ENCODE results near the gene RPS16. TPM values are rescaled to one million over a fixed set of nuclear protein-coding genes. Genes with fewer than 3 reads are reported as not detected.

The RPS16 gene
- total RNA-seq, 1 donor: 148 TPM

GRCh38 chr19:39434123-39435076 is 1.3 kb downstream of the RPS16 start:
- DNase-seq (ENCODE audit: low read depth): no peak
- no peak for TF ChIP-seq CTCF (IDR thresholded peaks at IDR 0.05; ENCODE audit: insufficient read depth, low read length)

DNA sequence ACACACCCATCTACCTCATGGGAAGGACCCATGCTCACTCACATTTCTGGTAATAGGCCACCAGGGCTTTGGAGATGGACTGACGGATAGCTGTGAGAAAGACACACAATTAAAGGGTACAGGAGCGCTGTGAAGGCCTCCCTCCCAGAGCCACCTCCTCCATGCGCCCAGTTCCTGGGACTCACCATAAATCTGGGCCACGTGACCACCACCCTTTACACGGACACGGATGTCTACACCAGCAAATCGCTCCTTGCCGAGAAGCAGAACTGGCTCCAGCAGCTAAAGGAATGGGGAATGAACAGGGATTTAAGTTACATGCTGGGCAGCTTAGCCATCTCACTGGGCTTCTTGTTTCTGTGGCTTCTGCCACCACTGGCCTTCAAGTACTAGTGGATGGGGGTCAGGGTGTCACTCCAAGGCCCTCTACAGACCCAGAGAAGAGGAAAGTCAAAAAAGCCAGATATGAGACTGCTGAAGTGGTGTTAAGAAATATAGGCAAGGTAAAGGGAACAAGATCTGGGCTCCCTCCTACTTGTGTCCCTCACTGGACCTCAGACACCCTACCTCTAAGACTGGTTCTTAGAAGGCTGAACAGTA is 2.2 kb downstream of the RPS16 start:
- no peak overlapping the region for H3K4me3 ChIP-seq (ENCODE audit: low read depth, low read length)
- TF ChIP-seq CTCF (IDR thresholded peaks at IDR 0.05; ENCODE audit: insufficient read depth, low read length): no peak
- DNase-seq (ENCODE audit: low read depth): no peak

More at GRCh38 chr19:39434123-39435076, 1.3 kb downstream of the RPS16 start:
- peak overlapping the region; percentile 94 for H3K4me3 ChIP-seq (ENCODE audit: low read depth, low read length)

DNA sequence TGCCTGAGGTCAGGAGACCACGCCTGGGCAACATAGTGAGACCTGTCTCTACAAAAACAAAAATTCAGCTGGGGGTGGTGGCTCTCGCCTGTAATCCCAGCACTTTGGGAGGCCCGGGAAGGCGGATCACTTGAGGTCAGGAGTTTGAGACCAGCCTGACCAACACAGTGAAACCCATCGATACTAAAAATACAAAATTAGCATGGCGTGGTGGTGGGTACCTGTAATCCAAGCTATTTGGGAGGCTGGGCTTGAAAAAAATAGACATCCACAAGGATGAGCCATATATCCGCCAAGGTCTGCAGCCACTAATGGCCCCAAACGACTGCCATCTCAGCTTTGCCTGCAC is 3.1 kb downstream of the RPS16 start:
- no peak for TF ChIP-seq CTCF (IDR thresholded peaks at IDR 0.05; ENCODE audit: insufficient read depth, low read length)
- no peak overlapping the region for H3K4me3 ChIP-seq (ENCODE audit: low read depth, low read length)
- DNase-seq (ENCODE audit: low read depth): no peak

DNA sequence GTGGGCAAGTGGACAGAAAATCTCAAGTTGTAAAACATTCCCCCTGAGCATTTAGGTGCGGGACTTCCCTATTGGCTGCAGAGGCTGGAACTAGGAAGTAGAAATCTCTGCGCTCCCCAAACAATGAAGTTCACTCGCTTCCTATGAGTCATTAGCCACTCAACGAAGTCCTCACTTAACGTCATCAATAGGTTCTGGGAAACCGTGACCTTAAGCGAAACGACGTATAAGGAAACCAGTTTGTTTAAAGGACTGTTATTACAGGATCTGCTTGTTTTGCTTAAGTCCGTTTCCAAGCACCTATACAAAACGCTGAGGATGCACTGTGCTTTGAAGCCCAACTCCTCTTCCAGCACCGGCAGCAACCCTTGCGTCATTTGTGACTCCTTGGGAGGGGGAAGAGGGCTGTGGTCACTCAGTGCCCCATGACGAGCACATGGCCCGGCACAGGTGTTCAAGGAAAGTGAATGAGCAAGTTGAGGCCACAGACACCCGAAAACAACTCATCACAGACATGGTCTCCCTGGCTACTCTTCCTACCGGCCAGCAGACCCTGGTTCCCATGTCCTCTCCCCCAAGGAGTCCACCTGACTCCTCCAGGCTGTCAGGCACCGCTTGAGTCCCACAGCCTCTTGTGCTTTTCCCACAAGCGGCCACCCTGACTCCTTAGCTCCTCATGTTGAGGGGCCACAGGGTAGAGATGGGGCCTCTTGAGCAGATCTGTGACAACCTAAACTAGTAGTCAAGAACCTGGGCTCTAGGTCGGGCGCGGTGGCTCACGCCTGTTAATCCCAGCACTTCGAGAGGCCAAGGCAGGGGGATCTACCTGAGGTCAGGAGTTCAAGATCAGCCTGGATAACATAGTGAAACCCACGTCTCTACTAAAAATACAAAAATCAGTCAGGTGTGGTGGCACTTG is 4.8 kb downstream of the RPS16 start:
- DNase-seq (ENCODE audit: low read depth): peak; percentile 86
- no peak overlapping the region for H3K4me3 ChIP-seq (ENCODE audit: low read depth, low read length)
- TF ChIP-seq CTCF (IDR thresholded peaks at IDR 0.05; ENCODE audit: insufficient read depth, low read length): no peak

- TF ChIP-seq CTCF (IDR thresholded peaks at IDR 0.05; ENCODE audit: insufficient read depth, low read length): no peak
- peak; percentile 87 for DNase-seq (ENCODE audit: low read depth)
- no peak overlapping the region for H3K4me3 ChIP-seq (ENCODE audit: low read depth, low read length)
Observed at GRCh38 chr19:39428283-39429112, 7.3 kb downstream of the RPS16 start.

GRCh38 chr19:39427707-39428106 is 8.0 kb downstream of the RPS16 start:
- DNase-seq (ENCODE audit: low read depth): no peak
- H3K4me3 ChIP-seq (ENCODE audit: low read depth, low read length): no peak overlapping the region
- TF ChIP-seq CTCF (IDR thresholded peaks at IDR 0.05; ENCODE audit: insufficient read depth, low read length): no peak
